GM12878 (cell line): ENCODE results near the gene NAGA. TPM values are rescaled to one million over a fixed set of nuclear protein-coding genes. Genes with fewer than 3 reads are reported as not detected.

Source experiments
- ATAC-seq: fragments of 200-7000 bp; cut with Tn5 transposase; 3 replicates; pipeline ENCODE4 v1.9.1; 2020; ENCODE audit warnings: mild to moderate bottlenecking, moderate library complexity
- BruUV-seq: library from RNA; stranded (reverse); fragments of 400-500 nt; replicated peaks from 2 replicates; lab custom pipeline; 2021; lab: Mats Ljungman, UMichigan
- CTCF ChIA-PET: fragments of 300-600 bp; sonication (Branson Sonifier 250); formaldehyde crosslinking; extraction: SDS; loops from one replicate; lab custom pipeline; 2021; ENCODE audit warnings: inconsistent platforms; lab: Yijun Ruan, JAX
- POLR2A ChIA-PET: fragments of 350-600 bp; formaldehyde crosslinking; extraction: SDS; loops from one replicate; lab custom pipeline; 2021; ENCODE audit warnings: inconsistent platforms; lab: Charles Lee
- RAD21 ChIA-PET: fragments of 300-600 bp; sonication (Branson Sonifier 250); formaldehyde crosslinking; loops from one replicate; lab custom pipeline; 2023; ENCODE audit warnings: antibody characterized with exemption; ENCODE audit not compliant: unreplicated experiment; lab: Charles Lee
- SMC1A ChIA-PET: fragments of 300-600 bp; sonication (Branson Sonifier 250); formaldehyde crosslinking; loops from one replicate; lab custom pipeline; 2023; ENCODE audit not compliant: unreplicated experiment, uncharacterized antibody; lab: Charles Lee
- DNase-seq: peaks from one replicate; pipeline ENCODE4 v3.0.0-alpha.2; 2011; ENCODE audit warnings: low read depth, low spot score
- FAIRE-seq: peaks from 3 replicates; lab custom pipeline; 2011; peaks lifted over from hg19 to GRCh38; lab: Jason Lieb, UNC
- H2AFZ ChIP-seq: 2 replicates; pipeline ENCODE4 v1.6.0; 2011; ENCODE audit warnings: low read depth, low read length, control low read depth; ENCODE audit not compliant: control insufficient read depth
- H3K27ac ChIP-seq: 2 replicates; pipeline ENCODE4 v1.5.1; 2011; ENCODE audit warnings: control low read depth; ENCODE audit not compliant: control insufficient read depth, insufficient read depth
- H3K27me3 ChIP-seq, 2 experiments: replicated peaks in 1 of 2; 2 replicates each; pipeline versions ENCODE4 v1.6.0 to v1.6.1; 2011; ENCODE audit warnings: low read length in 1 of 2; ENCODE audit not compliant: control insufficient read depth in 2 of 2, insufficient read depth in 2 of 2
- H3K36me3 ChIP-seq, 2 experiments: 2 replicates each; pipeline ENCODE4 v1.5.1; 2011; ENCODE audit warnings: low read length in 1 of 2; ENCODE audit not compliant: control insufficient read depth in 2 of 2, insufficient read depth in 2 of 2
- H3K4me1 ChIP-seq: 2 replicates; pipeline ENCODE4 v1.6.1; 2011; ENCODE audit warnings: mild to moderate bottlenecking, low read length, moderate library complexity, mixed read lengths; ENCODE audit not compliant: control insufficient read depth, insufficient read depth
- H3K4me2 ChIP-seq: 2 replicates; pipeline ENCODE4 v1.6.0; 2011; ENCODE audit warnings: control low read depth; ENCODE audit not compliant: control insufficient read depth, insufficient read depth
- H3K4me3 ChIP-seq: fragments of 200-600 bp; sonication (generic); 2 replicates; pipeline ENCODE4 v1.5.1; 2016
- H3K79me2 ChIP-seq: 2 replicates; pipeline ENCODE4 v1.6.0; 2011; ENCODE audit warnings: low read length; ENCODE audit not compliant: control insufficient read depth, insufficient read depth
- H3K9ac ChIP-seq: 2 replicates; pipeline ENCODE4 v1.8.0; 2011; ENCODE audit warnings: low read length, control low read depth, mixed read lengths; ENCODE audit not compliant: control insufficient read depth, insufficient read depth
- H3K9me3 ChIP-seq: replicated peaks from 3 replicates; pipeline ENCODE4 v1.5.1; 2011; ENCODE audit warnings: mild to moderate bottlenecking, low read length; ENCODE audit not compliant: control insufficient read depth, insufficient read depth
- H4K20me1 ChIP-seq: 2 replicates; pipeline ENCODE4 v1.6.0; 2011; ENCODE audit not compliant: control insufficient read depth, insufficient read depth
- CUX1 ChIP-seq: IDR thresholded peaks from 2 replicates; pipeline ENCODE4 v1.6.1; 2012; ENCODE audit warnings: improper control_type of control experiment, low read depth, low read length; ENCODE audit not compliant: insufficient replicate concordance
- ELK1 ChIP-seq: IDR thresholded peaks from 2 replicates; pipeline ENCODE4 v1.6.1; 2012; ENCODE audit warnings: low read depth, low read length, improper control_type of control experiment
- MXI1 ChIP-seq: fragments of 150-350 bp; IDR thresholded peaks from 2 replicates; pipeline ENCODE4 v1.6.1; 2011; ENCODE audit warnings: low read depth, mild to moderate bottlenecking, inconsistent platforms, low read length, improper control_type of control experiment
- NKRF ChIP-seq: fragments of 450-650 bp; conservative IDR thresholded peaks from 2 replicates; pipeline ENCODE4 v1.6.1; 2017; ENCODE audit warnings: mild to moderate bottlenecking, moderate library complexity
- TCF12 ChIP-seq: IDR thresholded peaks from 2 replicates; pipeline ENCODE4 v1.6.1; 2011; ENCODE audit warnings: low read depth, mild to moderate bottlenecking, low read length
- whole genome bisulfite sequencing: methylation state at CpG from one replicate; pipeline ENCODE4 v1.1.6; 2016; ENCODE audit warnings: low lambda C conversion rate; ENCODE audit not compliant: insufficient replicate concordance, insufficient coverage; ENCODE audit errors: missing lambda C conversion rate; 5-methylcytosine and 5-hydroxymethylcytosine counted together
- in situ Hi-C: fragments of 300-500 bp; cut with MboI; formaldehyde crosslinking; loops from 9 replicates; pipeline ENCODE4 v1.14.3; 2018; ENCODE audit warnings: mixed read lengths
- intact Hi-C: fragments of 100-400 bp; cut with micrococcal nuclease; formaldehyde crosslinking; loops from one replicate; pipeline ENCODE4 v1.14.2; 2022; ENCODE audit not compliant: unreplicated experiment
- polyA plus RNA-seq, 11 experiments: library from polyadenylated mRNA; depleted of rRNA in 4 of 11; unstranded in 6 of 11; stranded (reverse) in 5 of 11; fragments of >200 nt; fragmentation: Nextera tagmentation in 4 of 11; fragmentation: Illumina TruSeq in 1 of 11; extraction: Ambion mirVana in 4 of 11; extraction: Trizol in 1 of 11; gene quantifications; 1 replicate in 1 of 11; 2 replicates in 10 of 11; pipeline versions ENCODE4 v1.2.1 to v1.2.3, GENCODE V29; 2011 to 2016; ENCODE audit warnings: inconsistent platforms in 2 of 11, missing spikeins in 2 of 11, low read depth in 1 of 11
- total RNA-seq, 4 experiments: library from RNA; depleted of rRNA in 3 of 4; stranded (reverse); fragments of >200 nt in 3 of 4; fragmentation: Illumina TruSeq in 1 of 4; extraction: Trizol in 1 of 4; gene quantifications; 2 replicates each; pipeline versions ENCODE4 v1.2.1 to v1.2.3, GENCODE V29; 2013 to 2021

The NAGA gene
- total and polyA plus RNA-seq, 10 of the 15 experiments (the other 5 are each of a cell fraction or from before 2014, with no cell fraction given): 9.3 to 46.0 (median 33.2) TPM

- TF ChIP-seq CUX1 (no peak), MXI1 (no peak)
- TF ChIP-seq, all 136 proteins: peak for 0
Measured at GRCh38 chr22:42041784-42042183, 28.8 kb downstream of the NAGA start (continued).

- Histone ChIP-seq H3K4me3 (no peak overlapping the region), H3K9ac (no peak overlapping the region), H4K20me1 (no peaks in the 10 kb centered on the region), H2AFZ (no peak overlapping the region), H3K36me3 (no peaks in the 10 kb centered on the region), H3K27ac (no peak overlapping the region), H3K9me3 (peaks cover 8% of the 10 kb centered on the region; the same call in 2 of the 3 replicates), H3K27me3 (no peaks in the 10 kb centered on the region), H3K4me2 (no peak overlapping the region), H3K4me1 (no peaks in the 10 kb centered on the region), H3K79me2 (no peaks in the 10 kb centered on the region)
- FAIRE-seq: no peak
- ChIA-PET POLR2A (interaction anchor here (0.9 kb wide), 1 partner anchor 8 kb away, joined by 4 read pairs; no protein-coding TSS in a partner anchor), CTCF (interaction anchor here (0.6 to 0.9 kb wide), 2 partner anchors 127 to 424 kb away, joined by 3 read pairs; no protein-coding TSS in a partner anchor), SMC1A (interaction anchor here (0.8 to 1.4 kb wide), 2 partner anchors 9 to 30 kb away, joined by 3 to 4 read pairs; no protein-coding TSS in a partner anchor), RAD21 (interaction anchor here (0.7 kb wide), 1 partner anchor 193 kb away, joined by 3 read pairs; no protein-coding TSS in a partner anchor)
- DNase-seq: no peak
- in situ Hi-C loops (no loop called here), intact Hi-C loops (no loop called here)
- ATAC-seq: no peak
- no TSS peak for BruUV-seq
- TF ChIP-seq NKRF: no peak
- no peak for TF ChIP-seq MXI1
- TF ChIP-seq ELK1: no peak
- TF ChIP-seq TCF12: no peak
- WGBS: 89% methylated on average over 5 of the region's 5 CpGs
Measured at GRCh38 chr22:42039271-42039670, 31.3 kb downstream of the NAGA start.
